ENCODE measurements around the gene HAUS2.
"Not testable (repeated sequence)": the region's sequence is repeated elsewhere in the genome, so short reads cannot be mapped to it uniquely, and the experiment has no call there.

Gene HAUS2

GRCh38 chr15:42549741-42550392 lies 1.2 kb downstream of the HAUS2 start:
- Mint-ChIP-seq H3K4me1 (peaks cover 62% of the 10 kb centered on the region), H3K27ac (peak overlapping the region; percentile 20), H3K36me3 (no peaks in the 10 kb centered on the region), H3K9me3 (no peaks in the 10 kb centered on the region), H3K27me3 (no peaks in the 10 kb centered on the region), H3K4me3 (peak overlapping the region; percentile 94)

GRCh38 chr15:42553554-42553953 lies 4.9 kb downstream of the HAUS2 start:
- Mint-ChIP-seq H3K4me1 (peaks cover 40% of the 10 kb centered on the region), H3K9me3 (no peaks in the 10 kb centered on the region), H3K36me3 (peaks cover 1% of the 10 kb centered on the region), H3K27me3 (no peaks in the 10 kb centered on the region), H3K27ac (no peak overlapping the region), H3K4me3 (no peak overlapping the region)

GRCh38 chr15:42556550-42557207 lies 8.0 kb downstream of the HAUS2 start:
- H3K27ac Mint-ChIP-seq, H3K27me3 Mint-ChIP-seq, H3K4me3 Mint-ChIP-seq, H3K9me3 Mint-ChIP-seq, H3K36me3 Mint-ChIP-seq: not testable (repeated sequence)
- peaks cover 24% of the 10 kb centered on the region for H3K4me1 Mint-ChIP-seq

GRCh38 chr15:42558739-42559138 lies 10.1 kb downstream of the HAUS2 start:
- H3K4me1 Mint-ChIP-seq = peaks cover 13% of the 10 kb centered on the region
- H3K9me3 Mint-ChIP-seq = no peaks in the 10 kb centered on the region
- H3K4me3 Mint-ChIP-seq = no peak overlapping the region
- no peaks in the 10 kb centered on the region for H3K27me3 Mint-ChIP-seq
- H3K27ac Mint-ChIP-seq = no peak overlapping the region
- H3K36me3 Mint-ChIP-seq = peaks cover 3% of the 10 kb centered on the region

- Mint-ChIP-seq H3K9me3 (no peaks in the 10 kb centered on the region), H3K4me1 (peaks cover 12% of the 10 kb centered on the region), H3K27me3 (peaks cover 14% of the 10 kb centered on the region), H3K36me3 (no peaks in the 10 kb centered on the region), H3K27ac (peak within 1 kb of the TSS; percentile 51), H3K4me3 (peak within 1 kb of the TSS; percentile 90)
Observed at GRCh38 chr15:42575188-42576039, 26.8 kb downstream of the HAUS2 start, which contains the start of gene STARD9. TSS of gene STARD9 (plus strand) at chr15:42575606. CDS start at chr15:42575716, 110 bp downstream.

GRCh38 chr15:42576040-42576594 lies 27.5 kb downstream of the HAUS2 start:
- Mint-ChIP-seq H3K4me3 (peak overlapping the region; percentile 90), H3K27me3 (peaks cover 14% of the 10 kb centered on the region), H3K4me1 (peaks cover 17% of the 10 kb centered on the region), H3K9me3 (no peaks in the 10 kb centered on the region), H3K36me3 (no peaks in the 10 kb centered on the region), H3K27ac (peak overlapping the region; percentile 30)

GRCh38 chr15:42576776-42577175 lies 28.1 kb downstream of the HAUS2 start:
- Mint-ChIP-seq H3K4me1 (peaks cover 21% of the 10 kb centered on the region), H3K9me3 (no peaks in the 10 kb centered on the region), H3K27ac (no peak overlapping the region), H3K4me3 (peak overlapping the region; percentile 90), H3K27me3 (peaks cover 14% of the 10 kb centered on the region), H3K36me3 (no peaks in the 10 kb centered on the region)

- H3K9me3 Mint-ChIP-seq = no peaks in the 10 kb centered on the region
- peaks cover 14% of the 10 kb centered on the region for H3K27me3 Mint-ChIP-seq
- peaks cover 27% of the 10 kb centered on the region for H3K4me1 Mint-ChIP-seq
- no peaks in the 10 kb centered on the region for H3K36me3 Mint-ChIP-seq
- no peak overlapping the region for H3K27ac Mint-ChIP-seq
- H3K4me3 Mint-ChIP-seq = no peak overlapping the region
Observed at GRCh38 chr15:42577514-42578031, 28.9 kb downstream of the HAUS2 start.

- H3K36me3 Mint-ChIP-seq = no peaks in the 10 kb centered on the region
- H3K4me1 Mint-ChIP-seq = peaks cover 27% of the 10 kb centered on the region
- H3K27me3 Mint-ChIP-seq = peaks cover 14% of the 10 kb centered on the region
- H3K27ac Mint-ChIP-seq = no peak overlapping the region
- H3K9me3 Mint-ChIP-seq = no peaks in the 10 kb centered on the region
- H3K4me3 Mint-ChIP-seq = no peak overlapping the region
Observed at GRCh38 chr15:42578984-42579537, 30.4 kb downstream of the HAUS2 start.

GRCh38 chr15:42581272-42581730 lies 32.7 kb downstream of the HAUS2 start:
- Mint-ChIP-seq H3K4me3 (peak overlapping the region; percentile 84), H3K4me1 (peaks cover 20% of the 10 kb centered on the region)

GRCh38 chr15:42582569-42583375 lies 34.1 kb downstream of the HAUS2 start:
- H3K4me3 Mint-ChIP-seq = no peak overlapping the region
- no peak overlapping the region for H3K27ac Mint-ChIP-seq

More at GRCh38 chr15:42581272-42581730, 32.7 kb downstream of the HAUS2 start:
- Mint-ChIP-seq H3K27me3 (peaks cover 11% of the 10 kb centered on the region), H3K36me3 (no peaks in the 10 kb centered on the region), H3K27ac (peak overlapping the region; percentile 64), H3K9me3 (no peaks in the 10 kb centered on the region)

GRCh38 chr15:42584031-42584765 lies 35.6 kb downstream of the HAUS2 start:
- Mint-ChIP-seq H3K27ac (no peak overlapping the region), H3K4me1 (peaks cover 15% of the 10 kb centered on the region), H3K4me3 (no peak overlapping the region), H3K9me3 (no peaks in the 10 kb centered on the region), H3K27me3 (no peaks in the 10 kb centered on the region), H3K36me3 (no peaks in the 10 kb centered on the region)

More at GRCh38 chr15:42582569-42583375, 34.1 kb downstream of the HAUS2 start:
- H3K36me3 Mint-ChIP-seq = no peaks in the 10 kb centered on the region
- H3K27me3 Mint-ChIP-seq = peaks cover 2% of the 10 kb centered on the region
- peaks cover 15% of the 10 kb centered on the region for H3K4me1 Mint-ChIP-seq
- no peaks in the 10 kb centered on the region for H3K9me3 Mint-ChIP-seq

- Mint-ChIP-seq H3K36me3 (no peaks in the 10 kb centered on the region), H3K4me3 (no peak overlapping the region), H3K9me3 (no peaks in the 10 kb centered on the region), H3K27me3 (no peaks in the 10 kb centered on the region), H3K4me1 (no peaks in the 10 kb centered on the region), H3K27ac (no peak overlapping the region)
Observed at GRCh38 chr15:42590619-42591237, 42.1 kb downstream of the HAUS2 start.

All from activated naive CD4-positive, alpha-beta T cell treated with anti-CD3 and anti-CD28 coated beads, Interleukin-2, amount 50 U/mL, for 24 hours (primary cell).